Measurements from ENCODE around the gene RPL18. TPM values are rescaled to one million over a fixed set of nuclear protein-coding genes. Genes with fewer than 3 reads are reported as not detected.

Gene RPL18
- total RNA-seq, 1 experiment from 2014 or later: 1,417 TPM

GRCh38 chr19:48617146-48617937 is 1.6 kb downstream of the RPL18 start:
- intact Hi-C loops (cut with micrococcal nuclease; ENCODE audit: unreplicated experiment): no loop called here
- H3K4me1 ChIP-seq (ENCODE audit: insufficient read depth, low read length, poor library complexity, severe bottlenecking): peaks cover 20% of the 10 kb centered on the region
- CTCF ChIA-PET: interaction anchor here (0.6 to 1.2 kb wide), 2 partner anchors 26 to 33 kb away, joined by 3 read pairs; no protein-coding TSS in a partner anchor
- peaks cover 37% of the 10 kb centered on the region for H3K36me3 ChIP-seq (ENCODE audit: insufficient read depth, low read length, poor library complexity, severe bottlenecking)
- peak overlapping the region; percentile 93 for H3K27ac ChIP-seq (ENCODE audit: low read depth, low read length, poor library complexity, severe bottlenecking)
- POLR2A ChIA-PET (ENCODE audit: low non-redundant PET): interaction anchor here (0.6 to 1.2 kb wide), 2 partner anchors 9 to 219 kb away, joined by 3 read pairs; partner anchors contain the start of gene HSD17B14
- no peaks in the 10 kb centered on the region for H3K27me3 ChIP-seq (replicated peaks; ENCODE audit: insufficient read depth, low read depth, low read length, poor library complexity)
- DNase-seq (ENCODE audit: low spot score): no peak
- peak overlapping the region; percentile 89 for H3K4me3 ChIP-seq (ENCODE audit: low read depth, low read length, poor library complexity, severe bottlenecking)
- BruUV-seq (replicated peaks): no TSS peak
- TF ChIP-seq CTCF (conservative IDR thresholded peaks at IDR 0.05; ENCODE audit: low read depth, low read length): no peak
- TF ChIP-seq EZH2 (IDR thresholded peaks at IDR 0.05; ENCODE audit: borderline replicate concordance, low read depth, low read length, poor library complexity, severe bottlenecking): no peak
- no peaks in the 10 kb centered on the region for H3K9me3 ChIP-seq (ENCODE audit: low read depth, low read length, poor library complexity, severe bottlenecking)

GRCh38 chr19:48616491-48617056 is 2.4 kb downstream of the RPL18 start:
- ChIA-PET POLR2A (ENCODE audit: low non-redundant PET) (interaction anchor here (1.2 kb wide), 1 partner anchor 8 kb away, joined by 3 read pairs; no protein-coding TSS in a partner anchor), CTCF (no interaction called here)
- intact Hi-C loops (cut with micrococcal nuclease; ENCODE audit: unreplicated experiment): no loop called here

GRCh38 chr19:48616041-48616436 is 2.9 kb downstream of the RPL18 start:
- Histone ChIP-seq H3K4me1 (ENCODE audit: insufficient read depth, low read length, poor library complexity, severe bottlenecking) (peaks cover 20% of the 10 kb centered on the region), H3K4me3 (ENCODE audit: low read depth, low read length, poor library complexity, severe bottlenecking) (no peak overlapping the region), H3K27me3 (replicated peaks; ENCODE audit: insufficient read depth, low read depth, low read length, poor library complexity) (no peaks in the 10 kb centered on the region), H3K9me3 (ENCODE audit: low read depth, low read length, poor library complexity, severe bottlenecking) (no peaks in the 10 kb centered on the region), H3K36me3 (ENCODE audit: insufficient read depth, low read length, poor library complexity, severe bottlenecking) (peaks cover 37% of the 10 kb centered on the region), H3K27ac (ENCODE audit: low read depth, low read length, poor library complexity, severe bottlenecking) (peak overlapping the region; percentile 32)
- no TSS peak for BruUV-seq (replicated peaks)
- intact Hi-C loops (cut with micrococcal nuclease; ENCODE audit: unreplicated experiment): no loop called here
- ChIA-PET POLR2A (ENCODE audit: low non-redundant PET) (no interaction called here), CTCF (interaction anchor here (0.6 kb wide), 1 partner anchor 93 kb away, joined by 4 read pairs; no protein-coding TSS in a partner anchor)
- TF ChIP-seq CTCF (conservative IDR thresholded peaks at IDR 0.05; ENCODE audit: low read depth, low read length) (no peak), EZH2 (IDR thresholded peaks at IDR 0.05; ENCODE audit: borderline replicate concordance, low read depth, low read length, poor library complexity, severe bottlenecking) (no peak)
- no peak for DNase-seq (ENCODE audit: low spot score)

More at GRCh38 chr19:48616491-48617056, 2.4 kb downstream of the RPL18 start:
- Histone ChIP-seq H3K9me3 (ENCODE audit: low read depth, low read length, poor library complexity, severe bottlenecking) (no peaks in the 10 kb centered on the region), H3K27ac (ENCODE audit: low read depth, low read length, poor library complexity, severe bottlenecking) (peak overlapping the region; percentile 32), H3K36me3 (ENCODE audit: insufficient read depth, low read length, poor library complexity, severe bottlenecking) (peaks cover 37% of the 10 kb centered on the region), H3K4me3 (ENCODE audit: low read depth, low read length, poor library complexity, severe bottlenecking) (peak overlapping the region; percentile 89), H3K27me3 (replicated peaks; ENCODE audit: insufficient read depth, low read depth, low read length, poor library complexity) (no peaks in the 10 kb centered on the region), H3K4me1 (ENCODE audit: insufficient read depth, low read length, poor library complexity, severe bottlenecking) (peaks cover 20% of the 10 kb centered on the region)
- no TSS peak for BruUV-seq (replicated peaks)
- no peak for DNase-seq (ENCODE audit: low spot score)
- no peak for TF ChIP-seq EZH2 (IDR thresholded peaks at IDR 0.05; ENCODE audit: borderline replicate concordance, low read depth, low read length, poor library complexity, severe bottlenecking)
- TF ChIP-seq CTCF (conservative IDR thresholded peaks at IDR 0.05; ENCODE audit: low read depth, low read length): no peak
